ENCODE measurements around the gene NUDT16L1. TPM values are rescaled to one million over a fixed set of nuclear protein-coding genes. Genes with fewer than 3 reads are reported as not detected.

The NUDT16L1 gene
- total RNA-seq, 2 experiments from 2014 or later = 14.9 to 15.9 TPM

DNA sequence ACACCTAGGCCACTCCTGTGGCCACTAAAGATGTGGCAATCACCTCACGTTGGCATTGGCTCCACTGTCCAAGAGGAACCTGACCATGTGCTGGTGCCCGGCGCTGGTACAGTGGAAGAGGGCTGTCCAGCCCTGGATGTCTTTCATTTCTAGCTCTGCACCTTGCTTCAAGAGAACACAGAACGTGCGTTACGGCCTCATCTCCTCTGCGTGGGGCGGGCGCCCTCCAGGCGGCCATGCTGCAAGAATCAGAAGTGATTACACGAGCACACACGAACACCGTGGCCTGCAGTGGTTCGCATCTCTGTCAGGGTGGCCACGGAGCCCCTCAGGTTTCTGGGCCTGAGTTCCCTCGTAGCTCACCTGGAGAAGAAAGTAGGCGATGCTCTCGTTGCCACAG is 33.3 kb downstream of the NUDT16L1 start:
- POLR2A ChIA-PET = no interaction called here
- no peaks in the 10 kb centered on the region for H3K4me1 ChIP-seq (ENCODE audit: insufficient read depth, low read length, poor library complexity, severe bottlenecking)
- TF ChIP-seq, protein P1, sequence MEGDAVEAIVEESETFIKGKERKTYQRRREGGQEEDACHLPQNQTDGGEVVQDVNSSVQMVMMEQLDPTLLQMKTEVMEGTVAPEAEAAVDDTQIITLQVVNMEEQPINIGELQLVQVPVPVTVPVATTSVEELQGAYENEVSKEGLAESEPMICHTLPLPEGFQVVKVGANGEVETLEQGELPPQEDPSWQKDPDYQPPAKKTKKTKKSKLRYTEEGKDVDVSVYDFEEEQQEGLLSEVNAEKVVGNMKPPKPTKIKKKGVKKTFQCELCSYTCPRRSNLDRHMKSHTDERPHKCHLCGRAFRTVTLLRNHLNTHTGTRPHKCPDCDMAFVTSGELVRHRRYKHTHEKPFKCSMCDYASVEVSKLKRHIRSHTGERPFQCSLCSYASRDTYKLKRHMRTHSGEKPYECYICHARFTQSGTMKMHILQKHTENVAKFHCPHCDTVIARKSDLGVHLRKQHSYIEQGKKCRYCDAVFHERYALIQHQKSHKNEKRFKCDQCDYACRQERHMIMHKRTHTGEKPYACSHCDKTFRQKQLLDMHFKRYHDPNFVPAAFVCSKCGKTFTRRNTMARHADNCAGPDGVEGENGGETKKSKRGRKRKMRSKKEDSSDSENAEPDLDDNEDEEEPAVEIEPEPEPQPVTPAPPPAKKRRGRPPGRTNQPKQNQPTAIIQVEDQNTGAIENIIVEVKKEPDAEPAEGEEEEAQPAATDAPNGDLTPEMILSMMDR (conservative IDR thresholded peaks at IDR 0.05; ENCODE audit: low read length) = no peak
- TF ChIP-seq EZH2phosphoT487 (IDR thresholded peaks at IDR 0.05; ENCODE audit: borderline replicate concordance, low read depth, low read length) = no peak
- intact Hi-C loops (cut with micrococcal nuclease; ENCODE audit: unreplicated experiment) = no loop called here
- BruUV-seq (replicated peaks) = no TSS peak
- no peak overlapping the region for H3K4me3 ChIP-seq (ENCODE audit: low read depth, low read length, poor library complexity, severe bottlenecking)
- no peak overlapping the region for H2AFZ ChIP-seq (ENCODE audit: low read length)
- no peak overlapping the region for H3K4me2 ChIP-seq (ENCODE audit: low read length)
- no peaks in the 10 kb centered on the region for H3K79me2 ChIP-seq (ENCODE audit: insufficient read depth, low read depth, low read length)
- H3K36me3 ChIP-seq (ENCODE audit: insufficient read depth, low read length) = peaks cover 26% of the 10 kb centered on the region; the same call in 1 of the 2 replicates
- no peaks in the 10 kb centered on the region for H4K20me1 ChIP-seq (ENCODE audit: insufficient read depth, low read length)
- H3K9me2 ChIP-seq (ENCODE audit: insufficient read depth, low read length) = no peaks in the 10 kb centered on the region
- no peaks in the 10 kb centered on the region for H3K9me3 ChIP-seq (ENCODE audit: low read length)
- CTCF ChIA-PET (ENCODE audit: unreplicated experiment) = no interaction called here
- no peak for DNase-seq (ENCODE audit: low spot score)
- no peak overlapping the region for H3K27ac ChIP-seq (ENCODE audit: low read depth, low read length, poor library complexity, severe bottlenecking)

DNA sequence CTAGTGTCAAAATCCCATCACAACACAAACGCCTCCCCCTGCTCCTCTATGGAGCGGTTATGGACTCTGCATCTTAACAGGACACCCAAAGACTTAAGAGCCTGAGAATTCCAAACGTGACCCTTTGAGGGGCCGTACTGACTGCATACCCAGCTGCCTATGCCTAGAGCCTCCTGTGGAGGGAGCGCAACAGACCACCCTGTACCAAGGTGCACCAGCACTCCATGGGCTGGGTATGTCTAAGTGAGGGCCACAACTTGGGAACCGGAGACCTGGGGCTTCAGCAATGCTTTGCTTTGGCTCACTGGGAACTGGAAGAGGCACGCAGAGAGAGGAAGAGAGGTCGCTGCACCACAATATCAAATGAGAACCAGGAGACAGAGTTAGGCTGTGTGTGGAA is 35.3 kb downstream of the NUDT16L1 start:
- POLR2A ChIA-PET = no interaction called here
- TF ChIP-seq, protein P1 (conservative IDR thresholded peaks at IDR 0.05; ENCODE audit: low read length) = no peak
- no peak for TF ChIP-seq EZH2phosphoT487 (IDR thresholded peaks at IDR 0.05; ENCODE audit: borderline replicate concordance, low read depth, low read length)
- H2AFZ ChIP-seq (ENCODE audit: low read length) = no peak overlapping the region
- H3K4me3 ChIP-seq (ENCODE audit: low read depth, low read length, poor library complexity, severe bottlenecking) = no peak overlapping the region
- peaks cover 19% of the 10 kb centered on the region; the same call in 1 of the 2 replicates for H3K36me3 ChIP-seq (ENCODE audit: insufficient read depth, low read length)
- no peak overlapping the region for H3K27ac ChIP-seq (ENCODE audit: low read depth, low read length, poor library complexity, severe bottlenecking)
- no peak overlapping the region for H3K4me2 ChIP-seq (ENCODE audit: low read length)
- no peaks in the 10 kb centered on the region for H4K20me1 ChIP-seq (ENCODE audit: insufficient read depth, low read length)
- peaks cover 12% of the 10 kb centered on the region; the same call in 1 of the 2 replicates for H3K79me2 ChIP-seq (ENCODE audit: insufficient read depth, low read depth, low read length)
- no peak for DNase-seq (ENCODE audit: low spot score)
- no TSS peak for BruUV-seq (replicated peaks)
- H3K4me1 ChIP-seq (ENCODE audit: insufficient read depth, low read length, poor library complexity, severe bottlenecking) = peaks cover 9% of the 10 kb centered on the region
- intact Hi-C loops (cut with micrococcal nuclease; ENCODE audit: unreplicated experiment) = no loop called here
- CTCF ChIA-PET (ENCODE audit: unreplicated experiment) = no interaction called here
- H3K9me2 ChIP-seq (ENCODE audit: insufficient read depth, low read length) = no peaks in the 10 kb centered on the region
- H3K9me3 ChIP-seq (ENCODE audit: low read length) = no peaks in the 10 kb centered on the region

GRCh38 chr16:4729876-4730275 is 36.5 kb downstream of the NUDT16L1 start:
- peaks cover 13% of the 10 kb centered on the region; the same call in 1 of the 2 replicates for H3K79me2 ChIP-seq (ENCODE audit: insufficient read depth, low read depth, low read length)
- H3K9me2 ChIP-seq (ENCODE audit: insufficient read depth, low read length) = no peaks in the 10 kb centered on the region
- no peak for DNase-seq (ENCODE audit: low spot score)
- no peaks in the 10 kb centered on the region for H4K20me1 ChIP-seq (ENCODE audit: insufficient read depth, low read length)
- H3K9me3 ChIP-seq (ENCODE audit: low read length) = no peaks in the 10 kb centered on the region
- ChIA-PET POLR2A (interaction anchor here (0.6 kb wide), 1 partner anchor 199 kb away, joined by 4 read pairs; no protein-coding TSS in a partner anchor), CTCF (ENCODE audit: unreplicated experiment) (no interaction called here)
- TF ChIP-seq EZH2phosphoT487 (IDR thresholded peaks at IDR 0.05; ENCODE audit: borderline replicate concordance, low read depth, low read length) = no peak
- TF ChIP-seq, protein P1 (conservative IDR thresholded peaks at IDR 0.05; ENCODE audit: low read length) = no peak
- BruUV-seq (replicated peaks) = no TSS peak
- no peak overlapping the region for H3K27ac ChIP-seq (ENCODE audit: low read depth, low read length, poor library complexity, severe bottlenecking)
- H2AFZ ChIP-seq (ENCODE audit: low read length) = no peak overlapping the region
- intact Hi-C loops (cut with micrococcal nuclease; ENCODE audit: unreplicated experiment) = no loop called here
- H3K4me1 ChIP-seq (ENCODE audit: insufficient read depth, low read length, poor library complexity, severe bottlenecking) = peaks cover 9% of the 10 kb centered on the region
- no peak overlapping the region for H3K4me2 ChIP-seq (ENCODE audit: low read length)
- H3K4me3 ChIP-seq (ENCODE audit: low read depth, low read length, poor library complexity, severe bottlenecking) = no peak overlapping the region
- H3K36me3 ChIP-seq (ENCODE audit: insufficient read depth, low read length) = peaks cover 19% of the 10 kb centered on the region; the same call in 1 of the 2 replicates
